GDM1 (cell line): ENCODE results near the gene SREBF1.
A peak's percentile ranks its signal among the peaks of the same experiment; 100 is the strongest.

Source experiments
- DNase-seq: peaks from one replicate; lab custom pipeline; 2025; lab: John Stamatoyannopoulos, UW

The SREBF1 gene

DNA sequence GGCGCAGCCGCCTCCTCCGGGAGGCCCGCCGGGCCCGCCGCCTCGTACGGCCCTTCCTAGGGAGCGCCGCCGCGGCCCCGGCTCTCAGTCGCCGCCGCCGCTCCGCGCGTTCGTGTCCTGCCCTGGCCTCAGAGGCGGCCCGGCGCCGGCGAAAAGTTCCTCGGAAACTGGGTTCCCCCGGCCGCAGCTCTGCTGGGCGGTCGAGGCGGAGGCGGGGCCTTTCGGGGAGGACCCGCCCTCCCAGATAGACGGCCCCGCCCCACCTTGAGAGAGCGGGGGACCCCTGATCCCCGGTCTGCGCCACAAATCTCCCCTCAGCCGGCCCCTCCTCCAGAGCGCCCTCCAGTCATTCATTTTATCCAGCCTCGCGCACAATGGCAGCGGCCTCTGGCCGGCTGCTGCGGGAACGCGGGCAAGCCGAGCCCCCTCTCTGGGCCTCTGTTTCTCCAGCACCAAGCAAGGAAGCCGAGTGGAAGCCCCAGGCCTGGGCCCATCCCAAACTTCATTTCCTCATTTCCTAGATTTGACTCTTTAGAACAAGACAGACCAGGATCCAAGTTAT lies at the start of gene SREBF1:
Gene SREBF1, minus strand, starts transcription at position 169 of the 562 bp plus-strand sequence. CDS start 169 bp downstream, outside the sequence.
- DNase-seq: peak; percentile 45

DNA sequence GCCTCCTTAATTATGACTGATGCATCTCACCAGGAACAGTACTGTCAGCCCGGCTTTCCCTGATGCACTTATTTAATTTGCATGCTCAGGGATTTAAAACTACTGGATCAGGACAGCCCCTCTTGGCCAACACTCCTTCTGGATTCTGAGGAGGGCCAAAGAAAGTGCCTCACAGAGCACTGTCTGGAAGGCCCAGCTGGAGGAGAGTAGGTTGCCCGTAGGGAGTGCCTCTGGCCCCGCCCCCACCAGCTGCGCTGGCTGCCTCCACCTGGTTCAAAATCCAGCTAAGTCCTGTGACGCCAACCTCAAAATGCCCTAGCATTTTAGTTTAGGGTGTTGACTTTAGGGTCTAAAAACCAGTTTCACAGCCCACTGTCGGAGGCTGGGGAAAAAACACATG lies 49.4 kb upstream of the SREBF1 start:
- no peak for DNase-seq

DNA sequence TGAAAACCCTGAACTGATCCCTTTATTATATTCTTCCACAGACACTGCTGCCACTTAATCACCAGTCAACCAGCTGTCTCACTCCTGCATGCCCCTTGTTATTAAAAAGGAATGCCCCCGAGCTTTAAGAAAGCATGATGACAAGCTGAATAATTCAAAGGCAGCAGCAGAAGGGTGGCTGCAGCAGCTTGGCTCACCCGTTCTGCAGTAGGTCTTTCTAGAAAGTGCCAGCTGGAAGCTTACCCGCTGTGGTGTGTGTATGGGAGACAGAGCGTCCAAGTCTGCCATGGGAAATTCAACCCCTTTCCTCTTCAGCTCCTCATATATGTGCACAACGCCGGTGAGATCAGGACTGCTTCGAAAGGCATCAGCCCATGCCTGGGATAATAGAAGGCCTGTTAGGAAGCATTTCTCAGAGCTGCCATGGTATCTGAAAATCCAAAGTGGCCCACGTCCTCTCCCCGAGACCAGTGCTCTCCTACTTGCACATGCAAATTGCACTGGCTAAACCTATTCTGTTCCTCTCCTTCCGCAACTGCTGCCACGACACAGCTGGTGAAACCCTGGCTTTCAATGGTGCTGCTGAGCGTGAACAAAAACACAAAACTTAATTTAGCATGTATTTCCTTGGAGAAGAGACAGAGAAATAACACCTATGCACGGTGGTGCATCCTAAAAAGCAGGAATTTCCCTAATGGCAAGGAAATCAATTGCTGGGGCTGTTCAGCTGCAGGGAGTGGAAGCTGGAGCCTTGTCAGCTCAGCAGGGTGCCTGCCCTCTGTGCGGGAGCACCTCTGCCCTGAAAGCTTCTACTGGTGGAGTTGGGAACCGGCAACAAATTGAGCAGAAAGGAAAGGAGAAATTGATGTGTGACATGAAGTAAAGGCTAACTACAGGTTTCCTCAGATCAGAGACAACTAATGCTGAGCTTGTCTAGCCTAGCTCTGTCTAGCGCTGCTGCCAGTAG lies 47.9 kb upstream of the SREBF1 start:
- DNase-seq: no peak

DNA sequence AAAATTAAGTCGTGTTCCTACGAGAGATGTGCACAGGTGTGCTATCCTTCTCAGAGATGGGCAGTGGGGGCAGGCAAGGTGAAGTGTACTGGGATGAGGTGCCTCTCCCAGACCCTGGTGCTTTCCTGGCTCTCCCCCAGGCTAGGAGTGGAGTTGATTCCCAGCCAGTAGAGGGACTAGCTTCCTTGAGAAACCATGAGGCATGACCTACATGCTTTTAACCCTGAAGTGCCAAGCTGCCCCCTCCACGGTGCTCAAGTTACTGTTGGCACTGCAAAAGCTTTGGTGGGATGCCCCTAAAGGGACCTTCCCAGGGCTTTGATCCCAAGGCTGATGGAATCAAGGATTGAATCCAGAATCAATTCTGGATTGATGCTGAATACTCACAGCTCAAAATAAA lies 47.0 kb upstream of the SREBF1 start:
- DNase-seq: no peak

DNA sequence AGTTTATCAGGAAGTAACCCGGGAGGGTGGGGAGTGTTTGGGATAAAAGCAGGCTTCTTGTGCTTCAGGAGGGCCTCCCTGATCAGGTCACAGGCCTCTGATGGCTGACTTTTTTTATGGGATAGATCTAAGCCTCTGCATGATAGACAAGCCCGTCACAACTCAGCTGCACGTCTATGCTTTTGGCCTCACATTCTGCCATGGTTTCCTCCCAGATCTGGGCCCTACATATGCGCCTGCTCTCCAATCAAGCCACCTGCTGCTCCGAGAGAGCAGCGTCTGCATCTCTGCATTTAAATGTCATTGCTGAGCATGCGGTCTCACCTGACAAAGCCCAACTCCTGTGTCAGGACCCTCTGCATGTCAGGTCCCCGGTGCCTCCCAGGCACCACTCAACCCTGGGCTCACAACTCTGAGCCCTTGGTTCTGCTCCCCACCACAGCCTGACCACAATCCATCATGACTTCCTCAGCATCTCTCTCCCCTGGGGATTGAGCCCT lies 45.3 kb upstream of the SREBF1 start:
- no peak for DNase-seq

DNA sequence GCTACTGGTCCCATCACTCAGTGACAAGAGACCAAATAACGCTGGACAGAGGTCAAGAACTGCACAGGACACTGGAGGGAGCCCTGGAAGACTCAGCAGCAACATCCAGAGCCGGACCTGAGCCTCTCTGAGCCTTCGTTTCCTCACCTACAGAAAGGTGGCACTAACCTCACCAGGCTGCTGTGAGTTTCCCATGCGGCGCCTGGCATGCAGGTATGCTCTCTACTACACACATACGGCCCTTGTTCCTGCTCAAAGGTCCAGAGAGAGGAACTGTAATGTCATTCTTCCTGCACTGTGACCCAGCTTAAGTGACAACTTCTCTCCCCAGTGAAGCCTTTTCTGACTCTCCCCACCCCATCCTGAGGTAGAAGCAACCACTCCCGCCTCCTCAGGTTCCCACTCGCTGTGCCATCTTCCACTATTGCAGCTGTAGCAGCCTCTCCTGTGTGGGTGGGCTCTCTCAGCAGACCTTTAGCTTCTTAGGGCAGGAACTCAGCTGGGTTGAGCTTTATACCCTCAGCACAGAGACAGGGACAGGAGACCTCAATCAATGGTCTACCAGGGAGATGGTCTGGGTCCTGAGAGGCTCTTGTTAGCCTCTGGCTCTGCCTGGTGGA lies 43.9 kb upstream of the SREBF1 start:
- DNase-seq: no peak

DNA sequence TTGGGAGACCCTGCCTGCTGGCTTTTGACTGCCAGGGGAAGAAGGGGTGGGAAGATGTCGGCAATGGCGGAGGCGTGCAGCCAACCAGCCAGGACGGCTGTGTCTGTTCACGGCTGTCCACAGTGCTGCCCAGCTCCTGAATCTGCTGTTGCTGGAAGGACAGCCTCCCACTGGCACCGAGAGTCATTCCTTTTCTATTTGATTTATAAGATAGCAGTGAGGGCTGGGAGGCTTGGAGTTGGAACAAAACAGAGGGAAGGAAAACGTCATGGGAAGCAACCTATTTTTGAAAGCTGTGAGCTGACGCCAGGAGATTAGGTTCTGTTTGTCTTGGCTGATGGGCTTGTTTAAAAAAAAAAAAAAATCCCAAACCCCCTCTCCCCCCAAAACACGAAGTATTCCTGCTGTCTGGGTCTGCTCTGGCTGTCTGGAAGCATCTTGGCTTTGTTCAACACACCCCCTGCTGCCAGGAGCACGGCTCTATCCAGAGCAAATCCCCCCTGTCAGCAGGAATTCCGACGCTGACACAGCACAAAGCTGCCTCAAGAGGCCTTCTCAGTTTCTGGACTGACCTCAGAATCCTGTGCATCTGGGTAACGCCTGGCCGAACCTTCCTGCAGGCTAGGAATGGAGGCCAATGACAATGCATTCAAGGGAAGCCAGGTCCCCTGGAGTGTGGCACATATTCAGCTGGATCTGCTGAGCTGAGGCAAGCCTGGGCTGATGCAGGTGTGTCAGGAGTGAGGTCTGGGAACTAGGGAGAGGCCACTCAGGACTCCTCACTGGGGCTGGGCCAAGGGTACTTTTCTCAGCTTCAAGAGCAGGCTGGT lies 41.0 kb upstream of the SREBF1 start:
- DNase-seq: no peak

DNA sequence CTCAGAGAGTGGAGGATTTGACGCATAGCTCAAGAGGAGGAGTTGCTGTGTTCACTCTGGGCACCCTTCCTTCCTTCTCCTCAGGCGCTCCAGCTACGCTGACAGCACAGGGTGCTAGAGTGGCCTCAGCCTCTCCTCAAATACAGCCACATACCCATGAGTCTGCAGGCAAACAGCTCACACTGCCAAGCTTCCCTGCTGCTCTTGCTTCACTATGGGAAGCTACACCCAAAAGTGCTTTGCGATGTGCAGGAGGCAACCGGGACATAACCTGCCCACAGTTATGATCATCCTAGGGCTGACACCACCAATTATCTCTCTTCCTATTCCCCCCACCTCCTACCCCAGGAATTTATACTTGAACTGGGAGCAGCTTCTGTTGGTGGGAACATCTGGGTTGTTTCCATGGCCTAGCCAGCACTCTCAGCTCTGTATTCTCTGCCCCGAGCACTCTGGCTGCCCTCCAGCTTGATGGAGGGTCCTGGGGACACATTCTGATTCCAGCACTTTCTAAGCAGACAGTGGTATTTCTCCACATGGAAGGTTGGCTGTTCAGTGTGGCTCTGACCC lies 40.3 kb upstream of the SREBF1 start:
- DNase-seq: no peak

DNA sequence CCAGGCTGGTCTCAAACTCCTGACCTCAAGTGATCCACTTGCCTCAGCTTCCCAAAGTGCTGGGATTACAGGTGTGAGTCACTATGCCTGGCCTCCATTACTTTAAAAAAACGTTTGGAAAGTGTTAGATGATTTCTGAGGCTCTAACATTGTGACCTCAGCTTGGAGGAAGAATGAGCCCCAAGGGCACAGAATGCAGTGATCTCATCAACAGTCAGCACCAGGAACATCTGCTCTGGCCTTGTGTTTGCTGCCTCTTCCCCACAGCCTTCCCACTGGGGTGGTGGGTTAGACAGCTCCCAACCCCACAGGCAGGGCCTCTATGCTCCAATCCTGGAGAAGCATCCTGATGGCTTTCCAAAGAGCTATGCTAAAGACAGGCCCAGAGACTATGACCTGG lies 37.7 kb upstream of the SREBF1 start:
- DNase-seq: no peak

DNA sequence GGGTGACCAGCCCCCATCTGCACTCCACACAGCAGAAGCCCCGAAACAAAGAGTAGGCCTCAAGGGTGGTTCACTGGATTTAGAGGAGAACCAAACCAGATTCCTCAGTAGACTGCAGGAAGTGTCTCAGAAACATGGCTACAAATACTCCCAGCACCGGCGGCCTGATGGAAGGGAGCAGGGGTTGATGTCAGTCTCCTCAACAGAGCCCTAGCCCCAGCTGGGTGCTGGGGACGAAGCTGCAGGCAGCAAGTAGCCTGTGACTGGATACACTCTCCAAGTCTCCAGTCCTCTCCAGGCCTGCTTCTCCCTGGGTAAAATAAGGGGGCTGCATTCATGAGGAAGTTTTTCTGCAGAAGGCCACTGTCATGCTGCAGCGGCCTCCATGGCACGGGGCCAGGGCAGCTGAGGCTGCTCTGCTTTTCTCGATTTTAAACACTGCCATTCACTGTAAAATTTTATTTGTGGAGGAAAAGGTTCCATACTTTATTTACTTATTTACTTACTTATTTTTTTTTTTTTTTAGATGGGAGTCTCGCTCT lies 36.7 kb upstream of the SREBF1 start:
- DNase-seq: no peak

DNA sequence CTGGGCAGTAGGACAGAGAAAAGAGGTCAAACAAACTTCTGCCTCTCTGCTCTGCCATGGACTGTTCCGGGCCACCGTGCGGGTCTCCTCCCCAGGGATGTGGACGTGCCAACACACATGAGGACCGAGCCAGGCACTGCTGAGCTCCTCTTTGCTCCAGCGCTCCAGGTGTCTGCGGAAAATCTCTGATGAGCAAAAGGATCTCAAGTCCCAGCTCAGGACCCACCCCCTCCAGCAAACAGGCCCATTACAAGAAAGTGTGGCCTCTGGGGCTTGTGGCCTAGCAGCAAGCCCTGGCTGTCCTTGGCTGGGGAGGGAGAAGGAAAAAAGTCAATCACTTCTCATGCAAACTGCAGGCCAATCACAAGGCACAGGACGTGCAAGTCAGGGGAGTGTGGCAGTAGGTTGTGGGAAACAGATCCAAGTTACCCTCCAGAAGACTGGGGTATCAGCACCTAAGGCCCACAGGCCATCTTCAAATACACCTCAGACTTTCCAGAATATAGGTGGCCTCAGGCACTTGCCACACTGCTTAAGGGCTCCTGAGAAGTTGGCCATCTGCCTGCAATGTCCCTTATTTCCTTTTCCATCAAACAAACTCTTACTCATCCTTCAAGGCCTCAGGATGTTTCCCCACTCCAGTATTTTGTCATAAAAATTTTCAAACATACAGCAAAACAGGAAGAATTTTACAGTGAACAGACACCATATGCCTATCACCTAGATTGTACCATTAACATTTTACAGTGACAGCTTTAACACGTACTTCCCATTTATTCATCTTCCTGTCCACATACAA lies 36.0 kb upstream of the SREBF1 start:
- DNase-seq: no peak

DNA sequence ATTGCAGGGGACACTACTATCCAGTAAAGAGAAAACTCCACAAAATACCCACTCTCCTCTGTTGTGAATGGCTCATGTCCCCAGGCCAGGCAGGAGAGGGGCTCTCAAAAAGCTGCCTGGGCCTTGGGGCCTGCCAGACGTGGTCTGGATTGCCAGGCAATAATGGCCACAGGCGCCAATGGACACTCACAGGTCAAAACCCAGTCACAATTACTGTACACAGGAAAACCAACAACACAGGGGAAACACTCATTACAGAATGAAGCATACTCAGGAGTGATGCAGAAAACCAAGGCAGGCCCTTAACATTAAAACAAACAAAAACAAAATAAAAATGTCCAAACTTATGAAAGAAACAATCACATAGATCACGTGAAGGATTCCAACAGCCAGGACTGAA lies 35.1 kb upstream of the SREBF1 start:
- DNase-seq: no peak

DNA sequence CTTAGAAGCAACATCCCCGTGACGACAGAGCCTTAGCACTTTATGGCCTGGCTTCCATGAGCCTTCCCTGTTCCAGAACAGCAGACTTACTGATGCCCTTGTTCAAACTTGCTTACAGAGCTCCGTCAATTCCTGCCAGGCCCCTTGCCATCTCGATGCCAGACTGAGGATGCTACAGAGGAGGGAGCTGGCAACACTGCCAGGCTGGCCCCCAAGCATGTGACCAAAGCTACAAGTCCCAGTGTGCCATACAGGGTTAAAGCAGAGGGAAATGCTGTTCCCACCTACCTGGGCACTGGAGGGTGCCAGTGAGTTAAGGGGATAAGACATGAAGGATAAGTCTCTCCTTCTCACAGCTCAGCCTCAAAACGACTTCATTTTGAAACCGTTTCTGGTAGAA lies 33.5 kb upstream of the SREBF1 start:
- DNase-seq: no peak

DNA sequence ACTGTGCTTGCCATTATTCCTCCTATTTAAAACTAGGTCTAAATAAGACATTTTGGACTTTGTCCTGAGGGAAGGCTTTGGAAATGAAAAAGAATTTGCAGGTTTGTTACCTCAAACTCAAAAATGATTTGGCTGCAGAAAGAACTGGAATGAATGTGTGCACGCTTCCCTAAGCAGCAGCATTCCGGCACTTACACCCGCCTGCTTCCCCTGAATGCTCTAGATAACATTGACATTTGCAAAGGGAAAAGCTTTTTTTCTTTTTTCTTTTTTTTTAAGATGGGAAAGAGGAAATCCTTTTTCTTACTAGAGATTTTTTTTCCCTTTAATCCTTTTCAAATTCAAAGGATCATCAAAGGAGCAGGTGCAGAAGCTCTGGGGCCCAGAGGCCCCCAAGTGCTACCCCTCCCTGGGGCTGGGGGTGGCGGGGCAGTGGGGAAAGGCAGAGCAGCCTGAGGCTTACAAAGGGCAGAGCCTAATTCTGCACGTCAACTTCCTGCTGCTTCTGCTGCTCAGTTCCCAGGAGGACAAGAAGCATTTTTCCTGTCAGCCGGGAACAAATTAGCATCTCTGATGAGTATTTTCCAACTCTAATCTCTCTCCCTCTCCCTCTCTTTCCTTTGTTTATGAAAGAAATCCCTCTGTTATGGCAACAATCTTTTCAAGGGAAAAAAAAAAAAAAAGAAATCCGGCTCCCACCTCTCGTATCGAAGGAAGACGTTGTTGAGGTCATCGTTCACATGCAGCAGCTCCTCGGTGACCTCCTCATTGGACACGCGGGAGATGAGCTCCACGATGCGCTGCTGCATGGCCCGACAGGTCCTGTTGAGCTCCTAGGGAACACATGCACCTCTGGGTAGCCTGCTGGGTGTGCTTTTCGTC lies 32.1 kb upstream of the SREBF1 start:
- DNase-seq: no peak

DNA sequence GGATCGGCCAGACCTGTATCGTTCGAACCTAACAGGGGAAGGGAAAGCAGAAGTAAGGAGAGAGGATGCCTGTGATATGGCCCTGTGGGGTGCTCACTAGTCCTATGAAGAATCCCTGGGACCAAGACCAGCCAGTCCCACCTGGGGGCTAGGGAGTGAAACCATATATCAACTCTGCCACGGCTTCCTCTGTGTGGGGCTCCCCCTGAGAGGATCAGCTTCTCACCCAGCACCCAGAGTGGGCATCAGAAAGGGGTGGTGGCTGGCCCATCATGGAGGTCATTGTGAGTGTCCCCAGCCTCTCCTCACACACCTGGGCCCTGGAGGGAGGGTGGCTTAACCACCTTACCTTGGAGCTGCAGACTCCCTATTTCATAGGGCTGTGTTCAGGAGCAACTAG lies 30.1 kb upstream of the SREBF1 start:
- no peak for DNase-seq

DNA sequence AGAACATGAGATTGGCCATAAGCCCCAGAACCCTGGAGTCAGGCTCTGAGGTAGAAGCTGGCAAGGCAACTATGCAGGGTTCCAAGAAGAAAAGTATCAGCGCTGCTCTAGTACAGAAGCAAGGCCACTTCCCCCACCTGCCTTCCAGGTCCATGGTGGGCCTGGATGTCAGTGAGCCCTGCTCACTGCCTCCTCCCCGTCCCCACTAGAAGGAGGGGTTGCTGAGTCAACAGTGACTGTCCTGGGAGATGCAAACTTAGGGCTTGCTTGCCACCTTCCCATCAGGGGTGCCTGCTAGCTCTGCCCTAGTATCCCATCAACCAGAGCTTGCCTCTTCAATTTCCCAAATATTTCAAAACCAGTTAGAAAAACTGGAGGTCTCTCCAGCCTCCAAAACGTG lies 29.6 kb upstream of the SREBF1 start:
- no peak for DNase-seq

DNA sequence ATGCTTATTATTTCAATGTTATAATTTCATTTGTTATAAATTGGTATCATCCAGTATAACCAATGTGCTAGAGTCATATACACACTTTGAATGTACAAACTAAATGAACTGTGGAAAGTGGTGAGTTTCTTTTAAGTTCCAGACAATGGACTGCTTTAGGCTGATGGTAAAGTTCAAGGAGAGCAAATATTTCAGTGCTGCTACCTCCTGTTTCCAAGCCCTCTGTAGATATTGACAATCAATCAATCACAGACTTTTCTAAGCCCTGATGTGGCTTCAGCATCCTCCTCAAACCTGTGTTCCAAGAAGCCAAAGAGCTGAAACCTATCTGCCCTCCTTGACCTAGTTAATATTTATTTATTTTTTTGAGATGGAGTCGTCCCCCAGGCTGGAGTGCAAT lies 28.2 kb upstream of the SREBF1 start:
- DNase-seq: no peak

DNA sequence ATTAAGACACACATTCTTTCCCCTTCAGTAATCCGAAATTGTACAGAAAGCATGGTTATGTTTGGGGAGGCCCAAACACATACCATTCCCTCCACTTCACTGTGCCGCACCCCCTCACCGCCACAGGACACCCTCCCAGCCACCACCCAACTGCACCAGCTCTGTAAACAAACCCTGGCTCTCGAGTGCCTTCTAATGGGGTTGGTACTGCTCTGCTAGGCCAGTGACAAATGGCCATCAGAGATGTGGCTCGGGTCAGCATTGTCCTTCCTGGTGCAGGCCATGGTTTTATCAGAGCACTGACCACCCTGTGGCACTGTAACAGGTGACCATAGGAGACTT lies 24.0 kb upstream of the SREBF1 start:
- no peak for DNase-seq

DNA sequence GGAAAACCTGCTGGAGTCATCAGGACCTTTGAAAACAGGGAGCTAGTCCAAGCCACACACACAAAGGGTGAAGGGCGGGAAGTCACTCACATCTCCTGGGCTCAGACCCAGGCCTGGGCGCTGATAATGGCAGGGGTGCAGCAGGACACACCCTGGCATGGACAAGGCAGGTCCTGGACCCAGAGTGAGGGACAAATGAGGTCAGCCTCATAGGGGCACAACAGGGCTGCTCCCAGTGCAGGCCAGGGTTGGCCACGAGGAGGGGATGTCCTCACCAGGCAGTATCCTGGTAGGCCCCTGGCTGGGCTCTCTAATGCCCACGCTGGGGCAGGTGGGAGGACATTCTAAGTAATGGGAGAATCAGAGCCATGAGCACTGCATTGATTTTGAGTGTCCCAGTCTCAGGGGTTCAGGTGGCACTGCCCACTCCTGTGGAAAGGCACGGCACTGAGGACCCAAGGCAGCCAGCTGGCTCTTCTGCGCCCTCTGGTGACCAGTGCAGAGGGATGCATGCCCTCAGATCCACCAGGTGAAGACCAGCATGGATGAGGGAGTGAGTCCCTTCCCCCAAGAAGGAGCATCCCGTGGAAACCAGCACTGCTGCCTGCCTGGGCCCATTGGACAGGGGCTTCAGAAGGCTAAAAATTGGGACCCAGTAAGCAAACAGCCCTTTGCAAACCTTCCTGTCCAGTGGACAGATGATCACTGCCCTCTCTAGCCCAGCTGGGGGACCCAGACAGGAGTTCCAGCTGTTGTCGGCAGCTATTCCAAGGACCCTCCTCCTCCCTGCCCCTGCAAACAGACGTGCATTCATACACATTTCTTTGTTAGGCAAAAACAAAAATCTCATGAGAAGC lies 23.4 kb upstream of the SREBF1 start:
- DNase-seq: peak; percentile 39
